WTC11 (cell line): ENCODE data around the gene ACIN1. TPM values are rescaled to one million over a fixed set of nuclear protein-coding genes. Genes with fewer than 3 reads are reported as not detected.

Source experiments
- ATAC-seq: fragments of 200-7000 bp; cut with Tn5 transposase; 2 replicates; pipeline ENCODE4 v1.10.0; 2021; ENCODE audit warnings: mild to moderate bottlenecking, moderate library complexity
- CTCF ChIA-PET: fragments of 300-600 bp; sonication (Branson Sonifier 250); formaldehyde crosslinking; loops from one replicate; lab custom pipeline; 2021; ENCODE audit warnings: antibody characterized with exemption; lab: Charles Lee
- POLR2A ChIA-PET: fragments of 350-600 bp; sonication (Branson Sonifier 250); formaldehyde crosslinking; loops from one replicate; lab custom pipeline; 2021; ENCODE audit warnings: antibody characterized with exemption; lab: Charles Lee
- DNase-seq: peaks from one replicate; pipeline ENCODE4 v3.0.0; 2021; ENCODE audit warnings: low spot score
- H3K27ac Mint-ChIP-seq: 2 replicates; pipeline ENCODE4 v1.8.0; 2021; ENCODE audit warnings: mixed read lengths
- H3K27me3 Mint-ChIP-seq: 2 replicates; pipeline ENCODE4 v1.8.0; 2021; ENCODE audit warnings: low read depth, mild to moderate bottlenecking, moderate library complexity, mixed read lengths
- H3K36me3 Mint-ChIP-seq: 2 replicates; pipeline ENCODE4 v1.8.0; 2021; ENCODE audit warnings: mixed read lengths
- H3K4me1 Mint-ChIP-seq: 2 replicates; pipeline ENCODE4 v1.8.0; 2022; ENCODE audit warnings: mixed read lengths
- H3K4me3 Mint-ChIP-seq: 2 replicates; pipeline ENCODE4 v1.8.0; 2021; ENCODE audit warnings: mild to moderate bottlenecking, moderate library complexity, mixed read lengths
- H3K9me3 Mint-ChIP-seq: 2 replicates; pipeline ENCODE4 v1.8.0; 2021; ENCODE audit warnings: mixed read lengths
- ATF1 ChIP-seq: sonication (generic); formaldehyde crosslinking; IDR thresholded peaks from 2 replicates; pipeline ENCODE4 v1.8.1; 2023; ENCODE audit warnings: mild to moderate bottlenecking, moderate library complexity, missing genetic modification reagents
- CREM ChIP-seq: sonication (generic); formaldehyde crosslinking; IDR thresholded peaks from 2 replicates; pipeline ENCODE4 v1.8.1; 2022; ENCODE audit warnings: mild to moderate bottlenecking, missing genetic modification reagents, moderate library complexity
- GTF2I ChIP-seq: fragments of 250-450 bp; sonication (Bioruptor Pico); conservative IDR thresholded peaks from 2 replicates; pipeline ENCODE4 v1.4.0; 2021; ENCODE audit warnings: mild to moderate bottlenecking
- IRF2 ChIP-seq: sonication (generic); formaldehyde crosslinking; IDR thresholded peaks from 2 replicates; pipeline ENCODE4 v1.8.0; 2022; ENCODE audit warnings: low read depth, missing genetic modification reagents, borderline replicate concordance
- JUN ChIP-seq: sonication (generic); formaldehyde crosslinking; IDR thresholded peaks from 2 replicates; pipeline ENCODE4 v1.8.0; 2023; ENCODE audit warnings: mild to moderate bottlenecking, missing genetic modification reagents
- NFATC4 ChIP-seq: fragments of 250-450 bp; sonication (Bioruptor Pico); IDR thresholded peaks from 2 replicates; pipeline ENCODE4 v1.9.0; 2021; ENCODE audit warnings: mild to moderate bottlenecking
- NR1H2 ChIP-seq: sonication (generic); formaldehyde crosslinking; IDR thresholded peaks from 2 replicates; pipeline ENCODE4 v1.9.0; 2021; ENCODE audit warnings: mild to moderate bottlenecking, moderate library complexity, missing genetic modification reagents
- NR3C1 ChIP-seq: sonication (generic); formaldehyde crosslinking; conservative IDR thresholded peaks from 2 replicates; pipeline ENCODE4 v1.8.1; 2023; ENCODE audit warnings: low read depth, mild to moderate bottlenecking, missing genetic modification reagents
- SMAD4 ChIP-seq: sonication (generic); formaldehyde crosslinking; IDR thresholded peaks from 2 replicates; pipeline ENCODE4 v1.8.0; 2022; ENCODE audit warnings: mild to moderate bottlenecking, missing genetic modification reagents
- ZNF121 ChIP-seq: sonication (generic); formaldehyde crosslinking; IDR thresholded peaks from 2 replicates; pipeline ENCODE4 v1.8.0; 2023; ENCODE audit warnings: missing genetic modification reagents
- ZNF416 ChIP-seq: fragments of 250-450 bp; sonication (Bioruptor Pico); IDR thresholded peaks from 2 replicates; pipeline ENCODE4 v1.9.0; 2021; ENCODE audit warnings: mild to moderate bottlenecking, inconsistent platforms
- ZNF423 ChIP-seq: fragments of 250-450 bp; sonication (Bioruptor Pico); IDR thresholded peaks from 2 replicates; pipeline ENCODE4 v2.1.2; 2022; ENCODE audit warnings: mild to moderate bottlenecking, moderate library complexity
- total RNA-seq: library from RNA; stranded (reverse); gene quantifications from 3 replicates; pipeline ENCODE4 v1.2.3, GENCODE V29; 2021
- TF ChIP-seq, protein P1 (sequence below): sonication (generic); formaldehyde crosslinking; IDR thresholded peaks from 2 replicates; pipeline ENCODE4 v1.8.1; 2022; ENCODE audit warnings: low read depth, missing genetic modification reagents, borderline replicate concordance
- TF ChIP-seq, protein P2 (sequence below): sonication (generic); formaldehyde crosslinking; IDR thresholded peaks from 2 replicates; pipeline ENCODE4 v1.8.1; 2023; ENCODE audit warnings: mild to moderate bottlenecking, moderate library complexity, missing genetic modification reagents
- TF ChIP-seq, protein P3 (sequence below): sonication (generic); formaldehyde crosslinking; IDR thresholded peaks from 2 replicates; pipeline ENCODE4 v1.8.1; 2023; ENCODE audit warnings: mild to moderate bottlenecking, missing genetic modification reagents, moderate library complexity

ACIN1 gene
- total RNA-seq, 1 experiment from 2014 or later: 229 TPM

DNA sequence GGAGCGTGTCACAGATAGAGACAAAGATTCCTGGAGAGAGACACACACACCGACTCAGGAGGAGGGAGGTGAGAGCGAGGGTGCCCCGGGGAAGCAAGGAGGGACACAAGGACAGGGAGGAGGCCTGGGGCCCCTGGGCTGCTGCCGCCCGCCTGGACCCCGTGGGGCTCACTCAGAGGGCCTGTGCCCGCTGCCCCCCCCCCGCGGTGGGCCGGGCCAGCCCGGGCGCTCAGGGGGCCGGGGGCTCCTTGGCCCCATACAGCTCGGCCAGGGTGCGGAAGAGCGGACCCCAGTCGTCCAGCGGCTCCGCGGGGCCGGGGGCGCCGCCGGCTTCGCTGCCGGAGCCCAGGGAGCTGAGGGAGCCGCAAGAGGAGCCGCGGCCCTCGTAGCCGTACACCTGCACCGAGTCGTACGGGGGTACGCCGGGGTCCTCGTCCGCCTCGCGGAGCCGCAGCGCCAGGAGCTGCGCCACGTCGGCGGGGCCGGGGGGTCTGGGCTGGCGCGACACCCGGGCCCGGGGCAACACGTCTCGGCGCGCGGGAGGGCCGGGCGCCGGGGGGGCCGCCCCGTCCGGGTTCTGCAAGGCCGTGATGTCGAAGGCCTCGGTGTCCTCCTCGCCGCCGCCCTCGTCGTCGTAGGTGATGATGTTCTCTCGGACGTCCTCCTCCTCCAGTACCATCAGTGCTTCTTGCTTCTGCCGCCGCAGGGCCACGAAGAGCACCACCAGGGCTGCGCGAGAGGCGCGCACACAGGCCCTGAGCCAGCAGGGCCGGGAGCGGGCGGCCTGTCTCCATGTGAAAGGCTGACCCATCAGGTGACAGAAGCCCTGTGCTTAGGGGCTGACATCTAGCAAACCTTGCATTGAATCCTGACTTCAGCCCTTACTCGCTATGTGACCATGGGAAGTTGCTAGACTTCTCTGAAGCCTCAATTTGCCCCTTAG lies 46.9 kb downstream of the ACIN1 start:
- Mint-ChIP-seq H3K27me3 (no peaks in the 10 kb centered on the region), H3K9me3 (no peaks in the 10 kb centered on the region), H3K36me3 (peaks cover 6% of the 10 kb centered on the region), H3K27ac (peak overlapping the region; percentile 24; the same call in 1 of the 2 replicates), H3K4me1 (peaks cover 14% of the 10 kb centered on the region), H3K4me3 (no peak overlapping the region)
- TF ChIP-seq, protein P1, sequence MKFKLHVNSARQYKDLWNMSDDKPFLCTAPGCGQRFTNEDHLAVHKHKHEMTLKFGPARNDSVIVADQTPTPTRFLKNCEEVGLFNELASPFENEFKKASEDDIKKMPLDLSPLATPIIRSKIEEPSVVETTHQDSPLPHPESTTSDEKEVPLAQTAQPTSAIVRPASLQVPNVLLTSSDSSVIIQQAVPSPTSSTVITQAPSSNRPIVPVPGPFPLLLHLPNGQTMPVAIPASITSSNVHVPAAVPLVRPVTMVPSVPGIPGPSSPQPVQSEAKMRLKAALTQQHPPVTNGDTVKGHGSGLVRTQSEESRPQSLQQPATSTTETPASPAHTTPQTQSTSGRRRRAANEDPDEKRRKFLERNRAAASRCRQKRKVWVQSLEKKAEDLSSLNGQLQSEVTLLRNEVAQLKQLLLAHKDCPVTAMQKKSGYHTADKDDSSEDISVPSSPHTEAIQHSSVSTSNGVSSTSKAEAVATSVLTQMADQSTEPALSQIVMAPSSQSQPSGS (CRISPR knock-in tag): no peak
- no peak for TF ChIP-seq NR1H2
- no peak for TF ChIP-seq GTF2I (CRISPR knock-in tag)
- TF ChIP-seq ZNF121 (CRISPR knock-in tag): no peak
- TF ChIP-seq, protein P2, sequence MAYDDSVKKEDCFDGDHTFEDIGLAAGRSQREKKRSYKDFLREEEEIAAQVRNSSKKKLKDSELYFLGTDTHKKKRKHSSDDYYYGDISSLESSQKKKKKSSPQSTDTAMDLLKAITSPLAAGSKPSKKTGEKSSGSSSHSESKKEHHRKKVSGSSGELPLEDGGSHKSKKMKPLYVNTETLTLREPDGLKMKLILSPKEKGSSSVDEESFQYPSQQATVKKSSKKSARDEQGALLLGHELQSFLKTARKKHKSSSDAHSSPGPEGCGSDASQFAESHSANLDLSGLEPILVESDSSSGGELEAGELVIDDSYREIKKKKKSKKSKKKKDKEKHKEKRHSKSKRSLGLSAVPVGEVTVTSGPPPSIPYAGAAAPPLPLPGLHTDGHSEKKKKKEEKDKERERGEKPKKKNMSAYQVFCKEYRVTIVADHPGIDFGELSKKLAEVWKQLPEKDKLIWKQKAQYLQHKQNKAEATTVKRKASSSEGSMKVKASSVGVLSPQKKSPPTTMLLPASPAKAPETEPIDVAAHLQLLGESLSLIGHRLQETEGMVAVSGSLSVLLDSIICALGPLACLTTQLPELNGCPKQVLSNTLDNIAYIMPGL: no peak
- TF ChIP-seq SMAD4: no peak
- TF ChIP-seq JUN (CRISPR knock-in tag): no peak
- no peak for TF ChIP-seq ATF1 (CRISPR knock-in tag)
- TF ChIP-seq ZNF416 (CRISPR knock-in tag): no peak
- TF ChIP-seq NR3C1 (CRISPR knock-in tag): no peak
- no peak for TF ChIP-seq IRF2 (CRISPR knock-in tag)
- TF ChIP-seq NFATC4: no peak
- TF ChIP-seq, protein P3, sequence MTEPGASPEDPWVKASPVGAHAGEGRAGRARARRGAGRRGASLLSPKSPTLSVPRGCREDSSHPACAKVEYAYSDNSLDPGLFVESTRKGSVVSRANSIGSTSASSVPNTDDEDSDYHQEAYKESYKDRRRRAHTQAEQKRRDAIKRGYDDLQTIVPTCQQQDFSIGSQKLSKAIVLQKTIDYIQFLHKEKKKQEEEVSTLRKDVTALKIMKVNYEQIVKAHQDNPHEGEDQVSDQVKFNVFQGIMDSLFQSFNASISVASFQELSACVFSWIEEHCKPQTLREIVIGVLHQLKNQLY (CRISPR knock-in tag): no peak
- no peak for DNase-seq
- POLR2A ChIA-PET: interaction anchor here (0.5 kb wide), 1 partner anchor 243 kb away, joined by 3 read pairs; no protein-coding TSS in a partner anchor
- CTCF ChIA-PET: interaction anchor here (0.6 to 4.0 kb wide), 3 partner anchors 52 to 62 kb away, joined by 3 to 25 read pairs (median 15); no protein-coding TSS in a partner anchor
- ATAC-seq: no peak

- 0 out of 2 replicates have a peak, but pooled peaks have one; percentile 9 for TF ChIP-seq ZNF423 (CRISPR knock-in tag)
- no peak for TF ChIP-seq CREM (CRISPR knock-in tag)
- CTCF ChIA-PET: interaction anchor here (1.0 to 4.0 kb wide), 3 partner anchors 22 to 61 kb away, joined by 5 to 25 read pairs (median 15); no protein-coding TSS in a partner anchor
- POLR2A ChIA-PET: interaction anchor here (0.7 kb wide), 2 partner anchors 52 to 81 kb away, joined by 3 to 4 read pairs; no protein-coding TSS in a partner anchor
- DNase-seq (no peak), ATAC-seq (no peak)
- Mint-ChIP-seq H3K36me3 (peaks cover 3% of the 10 kb centered on the region), H3K4me3 (no peak overlapping the region), H3K27ac (peak overlapping the region; percentile 24; the same call in 1 of the 2 replicates), H3K27me3 (no peaks in the 10 kb centered on the region), H3K4me1 (peaks cover 9% of the 10 kb centered on the region; the same call in 1 of the 2 replicates), H3K9me3 (no peaks in the 10 kb centered on the region)
These were observed 47.8 kb downstream of the ACIN1 start for GRCh38 chr14:23047034-23047634.
